HepG2 (cell line): ENCODE results near the gene NFE2L2. TPM values are rescaled to one million over a fixed set of nuclear protein-coding genes. Genes with fewer than 3 reads are reported as not detected.
A peak's percentile ranks its signal among the peaks of the same experiment; 100 is the strongest.

Experiments
- CBX1 ChIP-seq: IDR thresholded peaks from one replicate; pipeline ENCODE4 v1.6.1; 2016; ENCODE audit warnings: antibody characterized with exemption, low read depth
- MXD4 ChIP-seq: IDR thresholded peaks from 2 replicates; pipeline ENCODE4 v1.6.1; 2016; ENCODE audit warnings: mild to moderate bottlenecking, missing biosample characterization, missing genetic modification reagents
- MYNN ChIP-seq: sonication (generic); formaldehyde crosslinking; IDR thresholded peaks from 2 replicates; pipeline ENCODE4 v1.4.0; 2020; ENCODE audit warnings: mild to moderate bottlenecking, low read depth, missing genetic modification reagents
- NFYB ChIP-seq: sonication (generic); formaldehyde crosslinking; IDR thresholded peaks from 2 replicates; pipeline ENCODE4 v1.4.0; 2020; ENCODE audit warnings: missing genetic modification reagents
- NR3C1 ChIP-seq: sonication (generic); formaldehyde crosslinking; IDR thresholded peaks from 2 replicates; pipeline ENCODE4 v1.4.0; 2020; ENCODE audit warnings: missing genetic modification reagents
- PITX1 ChIP-seq: sonication (generic); formaldehyde crosslinking; IDR thresholded peaks from 2 replicates; pipeline ENCODE4 v1.5.1; 2020; ENCODE audit warnings: mild to moderate bottlenecking, missing genetic modification reagents
- RFX3 ChIP-seq: IDR thresholded peaks from 2 replicates; pipeline ENCODE4 v1.6.1; 2016; ENCODE audit warnings: missing biosample characterization, missing genetic modification reagents
- RFX5 ChIP-seq: IDR thresholded peaks from 2 replicates; pipeline ENCODE4 v1.6.1; 2011; ENCODE audit warnings: low read depth, low read length, improper control_type of control experiment
- ZFP37 ChIP-seq: sonication (generic); formaldehyde crosslinking; IDR thresholded peaks from 2 replicates; pipeline ENCODE4 v1.4.0; 2020; ENCODE audit warnings: missing genetic modification reagents, borderline replicate concordance
- ZNF138 ChIP-seq: sonication (generic); formaldehyde crosslinking; IDR thresholded peaks from 2 replicates; pipeline ENCODE4 v1.5.0; 2020; ENCODE audit warnings: mild to moderate bottlenecking, low read depth, missing genetic modification reagents
- ZNF230 ChIP-seq: sonication (generic); formaldehyde crosslinking; IDR thresholded peaks from 2 replicates; pipeline ENCODE4 v1.4.0; 2020; ENCODE audit warnings: mild to moderate bottlenecking, missing genetic modification reagents
- ZNF354B ChIP-seq: sonication (generic); formaldehyde crosslinking; IDR thresholded peaks from 2 replicates; pipeline ENCODE4 v1.8.0; 2022; ENCODE audit warnings: mild to moderate bottlenecking, missing genetic modification reagents
- ZSCAN20 ChIP-seq: sonication (generic); formaldehyde crosslinking; IDR thresholded peaks from 2 replicates; pipeline ENCODE4 v1.4.0; 2020; ENCODE audit warnings: missing genetic modification reagents, mild to moderate bottlenecking, borderline replicate concordance
- polyA plus RNA-seq, 8 experiments: library from polyadenylated mRNA; depleted of rRNA in 3 of 8; stranded (reverse) in 7 of 8; unstranded in 1 of 8; fragments of >200 nt; fragmentation: Illumina TruSeq in 4 of 8; extraction: Trizol in 4 of 8; gene quantifications; 2 replicates each; pipeline versions ENCODE4 v1.2.1 to v1.2.3, GENCODE V29; 2011 to 2016; ENCODE audit warnings: low read depth in 4 of 8, missing spikeins in 1 of 8, mixed read lengths in 1 of 8; ENCODE audit not compliant: insufficient read depth in 1 of 8
- total RNA-seq, 5 experiments: library from RNA; depleted of rRNA; stranded (reverse); fragments of >200 nt; fragmentation: Illumina TruSeq; extraction: Trizol; gene quantifications; 2 replicates each; pipeline ENCODE4 v1.2.3, GENCODE V29; 2016; ENCODE audit warnings: low read depth in 1 of 5
- TF ChIP-seq, protein P1 (sequence below): sonication (generic); formaldehyde crosslinking; IDR thresholded peaks from 2 replicates; pipeline ENCODE4 v1.4.0; 2020; ENCODE audit warnings: mild to moderate bottlenecking, missing genetic modification reagents, borderline replicate concordance
- TF ChIP-seq, protein P2 (sequence below): sonication (generic); formaldehyde crosslinking; IDR thresholded peaks from 2 replicates; pipeline ENCODE4 v1.8.1; 2023; ENCODE audit warnings: missing genetic modification reagents, mild to moderate bottlenecking, borderline replicate concordance
- TF ChIP-seq, protein P3 (sequence below): sonication (generic); formaldehyde crosslinking; IDR thresholded peaks from 2 replicates; pipeline ENCODE4 v1.8.0; 2022; ENCODE audit warnings: mild to moderate bottlenecking, missing genetic modification reagents, moderate library complexity
- TF ChIP-seq, protein P4 (sequence below): sonication (generic); formaldehyde crosslinking; conservative IDR thresholded peaks from 2 replicates; pipeline ENCODE4 v1.4.0; 2020; ENCODE audit warnings: missing genetic modification reagents
- TF ChIP-seq, protein P5 (sequence below): IDR thresholded peaks from 2 replicates; pipeline ENCODE4 v1.6.1; 2016; ENCODE audit warnings: low read depth
- TF ChIP-seq, protein P6 (sequence below): sonication (generic); formaldehyde crosslinking; IDR thresholded peaks from 2 replicates; pipeline ENCODE4 v1.4.0; 2020; ENCODE audit warnings: mild to moderate bottlenecking, missing genetic modification reagents

The NFE2L2 gene
- total and polyA plus RNA-seq, 2 of the 13 experiments (the other 11 are each of a cell fraction or from before 2014, with no cell fraction given) = 84.6 to 215 TPM

DNA sequence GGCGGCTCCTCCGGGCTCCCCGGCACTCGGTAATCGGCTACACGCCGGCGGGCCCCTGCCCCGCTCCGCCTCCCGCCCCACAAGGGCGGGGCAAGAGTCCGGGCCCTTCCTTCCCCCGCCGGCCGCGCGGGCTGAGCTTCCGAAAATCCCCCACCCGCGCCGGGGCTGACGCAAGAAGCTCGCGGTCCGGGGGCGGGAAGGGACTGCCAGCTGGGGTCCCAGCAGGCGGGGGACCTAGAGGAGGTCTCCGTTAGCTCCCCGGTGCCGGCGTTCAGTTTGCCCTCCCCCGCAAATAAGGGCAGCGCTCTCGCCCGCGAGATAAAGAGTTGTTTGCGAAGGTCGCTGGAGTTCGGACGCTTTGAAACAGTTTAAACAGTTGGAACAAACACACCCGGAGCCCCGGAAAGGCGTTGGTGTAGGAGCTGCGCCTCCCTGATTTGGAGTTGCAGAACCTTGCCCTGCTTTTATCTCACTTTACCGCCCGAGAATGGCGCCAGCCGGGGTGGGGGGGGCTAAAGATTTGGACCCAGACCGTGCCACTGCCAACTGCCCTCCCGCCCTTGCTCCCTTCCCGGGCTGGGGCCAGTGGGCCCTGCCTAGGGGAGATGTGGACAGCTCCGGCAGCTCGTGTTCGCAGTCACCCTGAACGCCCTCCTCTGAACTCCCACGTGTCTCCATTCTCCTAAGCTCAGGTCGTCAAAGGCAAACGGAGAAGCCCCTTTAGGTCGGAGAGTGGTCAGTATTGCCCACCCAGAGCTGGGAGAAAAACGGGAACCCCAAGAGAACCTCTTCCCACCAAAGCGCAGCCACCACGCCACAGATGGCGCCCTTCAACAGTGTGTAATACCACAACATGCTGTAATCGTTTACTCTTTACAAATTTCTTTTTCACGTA is at the start of gene NFE2L2 (continued):
- TF ChIP-seq NFYB (CRISPR knock-in tag) = no peak; the same call in 1 of the 2 replicates
- TF ChIP-seq, protein P1, sequence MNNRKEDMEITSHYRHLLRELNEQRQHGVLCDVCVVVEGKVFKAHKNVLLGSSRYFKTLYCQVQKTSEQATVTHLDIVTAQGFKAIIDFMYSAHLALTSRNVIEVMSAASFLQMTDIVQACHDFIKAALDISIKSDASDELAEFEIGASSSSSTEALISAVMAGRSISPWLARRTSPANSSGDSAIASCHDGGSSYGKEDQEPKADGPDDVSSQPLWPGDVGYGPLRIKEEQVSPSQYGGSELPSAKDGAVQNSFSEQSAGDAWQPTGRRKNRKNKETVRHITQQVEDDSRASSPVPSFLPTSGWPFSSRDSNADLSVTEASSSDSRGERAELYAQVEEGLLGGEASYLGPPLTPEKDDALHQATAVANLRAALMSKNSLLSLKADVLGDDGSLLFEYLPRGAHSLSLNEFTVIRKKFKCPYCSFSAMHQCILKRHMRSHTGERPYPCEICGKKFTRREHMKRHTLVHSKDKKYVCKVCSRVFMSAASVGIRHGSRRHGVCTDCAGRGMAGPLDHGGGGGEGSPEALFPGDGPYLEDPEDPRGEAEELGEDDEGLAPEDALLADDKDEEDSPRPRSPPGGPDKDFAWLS (CRISPR knock-in tag) = no peak
- TF ChIP-seq, protein P2, sequence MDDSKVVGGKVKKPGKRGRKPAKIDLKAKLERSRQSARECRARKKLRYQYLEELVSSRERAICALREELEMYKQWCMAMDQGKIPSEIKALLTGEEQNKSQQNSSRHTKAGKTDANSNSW (CRISPR knock-in tag) = no peak
- TF ChIP-seq, protein P3, sequence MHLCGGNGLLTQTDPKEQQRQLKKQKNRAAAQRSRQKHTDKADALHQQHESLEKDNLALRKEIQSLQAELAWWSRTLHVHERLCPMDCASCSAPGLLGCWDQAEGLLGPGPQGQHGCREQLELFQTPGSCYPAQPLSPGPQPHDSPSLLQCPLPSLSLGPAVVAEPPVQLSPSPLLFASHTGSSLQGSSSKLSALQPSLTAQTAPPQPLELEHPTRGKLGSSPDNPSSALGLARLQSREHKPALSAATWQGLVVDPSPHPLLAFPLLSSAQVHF (CRISPR knock-in tag) = peak; percentile 46; the same call in 1 of the 2 replicates
- peak; percentile 82; the same call in 1 of the 2 replicates for TF ChIP-seq ZNF230 (CRISPR knock-in tag)
- no peak; the same call in 1 of the 2 replicates for TF ChIP-seq ZNF354B (CRISPR knock-in tag)
- TF ChIP-seq MYNN (CRISPR knock-in tag) = no peak
- 0 out of 2 replicates have a peak, but pooled peaks have one; percentile 13 for TF ChIP-seq RFX5
- TF ChIP-seq, protein P4, sequence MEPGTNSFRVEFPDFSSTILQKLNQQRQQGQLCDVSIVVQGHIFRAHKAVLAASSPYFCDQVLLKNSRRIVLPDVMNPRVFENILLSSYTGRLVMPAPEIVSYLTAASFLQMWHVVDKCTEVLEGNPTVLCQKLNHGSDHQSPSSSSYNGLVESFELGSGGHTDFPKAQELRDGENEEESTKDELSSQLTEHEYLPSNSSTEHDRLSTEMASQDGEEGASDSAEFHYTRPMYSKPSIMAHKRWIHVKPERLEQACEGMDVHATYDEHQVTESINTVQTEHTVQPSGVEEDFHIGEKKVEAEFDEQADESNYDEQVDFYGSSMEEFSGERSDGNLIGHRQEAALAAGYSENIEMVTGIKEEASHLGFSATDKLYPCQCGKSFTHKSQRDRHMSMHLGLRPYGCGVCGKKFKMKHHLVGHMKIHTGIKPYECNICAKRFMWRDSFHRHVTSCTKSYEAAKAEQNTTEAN = peak; percentile 71
- peak; percentile 71; the same call in 1 of the 2 replicates for TF ChIP-seq MXD4 (CRISPR knock-in tag)
- TF ChIP-seq ZFP37 (CRISPR knock-in tag) = 0 out of 2 replicates have a peak, but pooled peaks have one; percentile 19
- no peak for TF ChIP-seq CBX1
- 0 out of 2 replicates have a peak, but pooled peaks have one; percentile 67 for TF ChIP-seq ZSCAN20 (CRISPR knock-in tag)
- TF ChIP-seq, protein P5, sequence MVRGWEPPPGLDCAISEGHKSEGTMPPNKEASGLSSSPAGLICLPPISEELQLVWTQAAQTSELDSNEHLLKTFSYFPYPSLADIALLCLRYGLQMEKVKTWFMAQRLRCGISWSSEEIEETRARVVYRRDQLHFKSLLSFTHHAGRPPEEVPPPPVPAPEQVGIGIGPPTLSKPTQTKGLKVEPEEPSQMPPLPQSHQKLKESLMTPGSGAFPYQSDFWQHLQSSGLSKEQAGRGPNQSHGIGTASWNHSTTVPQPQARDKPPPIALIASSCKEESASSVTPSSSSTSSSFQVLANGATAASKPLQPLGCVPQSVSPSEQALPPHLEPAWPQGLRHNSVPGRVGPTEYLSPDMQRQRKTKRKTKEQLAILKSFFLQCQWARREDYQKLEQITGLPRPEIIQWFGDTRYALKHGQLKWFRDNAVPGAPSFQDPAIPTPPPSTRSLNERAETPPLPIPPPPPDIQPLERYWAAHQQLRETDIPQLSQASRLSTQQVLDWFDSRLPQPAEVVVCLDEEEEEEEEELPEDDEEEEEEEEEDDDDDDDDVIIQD (CRISPR knock-in tag) = peak; percentile 38; the same call in 1 of the 2 replicates
- TF ChIP-seq PITX1 (CRISPR knock-in tag) = peak; percentile 97
- TF ChIP-seq, protein P6, sequence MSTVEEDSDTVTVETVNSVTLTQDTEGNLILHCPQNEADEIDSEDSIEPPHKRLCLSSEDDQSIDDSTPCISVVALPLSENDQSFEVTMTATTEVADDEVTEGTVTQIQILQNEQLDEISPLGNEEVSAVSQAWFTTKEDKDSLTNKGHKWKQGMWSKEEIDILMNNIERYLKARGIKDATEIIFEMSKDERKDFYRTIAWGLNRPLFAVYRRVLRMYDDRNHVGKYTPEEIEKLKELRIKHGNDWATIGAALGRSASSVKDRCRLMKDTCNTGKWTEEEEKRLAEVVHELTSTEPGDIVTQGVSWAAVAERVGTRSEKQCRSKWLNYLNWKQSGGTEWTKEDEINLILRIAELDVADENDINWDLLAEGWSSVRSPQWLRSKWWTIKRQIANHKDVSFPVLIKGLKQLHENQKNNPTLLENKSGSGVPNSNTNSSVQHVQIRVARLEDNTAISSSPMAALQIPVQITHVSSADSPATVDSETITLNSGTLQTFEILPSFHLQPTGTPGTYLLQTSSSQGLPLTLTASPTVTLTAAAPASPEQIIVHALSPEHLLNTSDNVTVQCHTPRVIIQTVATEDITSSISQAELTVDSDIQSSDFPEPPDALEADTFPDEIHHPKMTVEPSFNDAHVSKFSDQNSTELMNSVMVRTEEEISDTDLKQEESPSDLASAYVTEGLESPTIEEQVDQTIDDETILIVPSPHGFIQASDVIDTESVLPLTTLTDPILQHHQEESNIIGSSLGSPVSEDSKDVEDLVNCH = no peak
- TF ChIP-seq NR3C1 (CRISPR knock-in tag) = no peak
- no peak for TF ChIP-seq RFX3 (CRISPR knock-in tag)
- no peak for TF ChIP-seq ZNF138 (CRISPR knock-in tag)
